Ishikawa (cell line): ENCODE data around the gene SALL4.

ENCODE experiments used
- CEBPB ChIP-seq: IDR thresholded peaks from 2 replicates; pipeline ENCODE4 v1.6.1; 2012
- EP300 ChIP-seq: IDR thresholded peaks from 2 replicates; pipeline ENCODE4 v1.6.1; 2012; ENCODE audit warnings: borderline replicate concordance
- FOXM1 ChIP-seq: IDR thresholded peaks from 2 replicates; pipeline ENCODE4 v1.6.1; 2012; ENCODE audit warnings: low read depth, borderline replicate concordance
- TAF1 ChIP-seq: IDR thresholded peaks from 2 replicates; pipeline ENCODE4 v1.6.1; 2012; ENCODE audit warnings: low read depth, mild to moderate bottlenecking
- TCF12 ChIP-seq: IDR thresholded peaks from 2 replicates; pipeline ENCODE4 v1.6.1; 2012; ENCODE audit warnings: low read depth

DNA sequence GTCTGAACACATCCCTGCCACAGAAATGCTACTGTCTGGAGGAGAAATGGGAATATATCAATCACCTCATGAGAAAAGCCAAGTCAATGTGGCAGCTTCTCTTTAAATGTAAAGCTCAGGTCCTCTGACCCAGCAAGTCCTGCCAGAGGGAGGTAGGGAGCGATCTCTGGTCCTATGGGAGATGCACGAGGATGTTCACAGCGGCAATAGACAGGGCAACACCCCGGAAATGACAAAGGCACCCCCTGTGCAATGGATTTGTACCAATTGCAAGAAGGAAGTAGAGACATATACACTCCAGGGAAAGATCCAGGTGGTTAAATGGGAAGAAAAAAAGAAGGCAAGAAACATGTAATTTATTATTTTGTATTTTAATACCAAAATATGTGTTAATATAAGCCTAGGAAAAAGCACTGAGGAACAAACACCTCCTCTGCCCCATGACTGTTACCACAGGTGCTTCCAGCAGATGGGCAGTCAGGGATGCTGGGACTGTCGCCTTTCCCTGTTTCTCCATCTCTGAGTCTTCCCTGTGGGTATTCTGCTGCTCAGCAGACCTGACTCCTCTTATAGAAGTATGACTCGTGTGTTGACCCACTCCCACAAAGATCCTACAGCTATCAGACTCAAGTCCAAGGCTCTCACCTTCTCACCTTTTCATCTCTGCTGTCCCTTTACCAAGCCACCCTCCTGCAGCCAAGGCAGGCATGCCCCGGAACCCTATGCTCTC lies 55.0 kb downstream of the SALL4 start:
- TF ChIP-seq TAF1 (no peak), EP300 (no peak), TCF12 (no peak), CEBPB (no peak), FOXM1 (no peak)
